HepG2 (cell line): ENCODE data around the gene PCIF1. TPM values are rescaled to one million over a fixed set of nuclear protein-coding genes. Genes with fewer than 3 reads are reported as not detected.

Experiments used
- ATAC-seq: fragments of 200-7000 bp; cut with Tn5 transposase; 3 replicates; pipeline ENCODE4 v1.9.1; 2020; ENCODE audit warnings: mild to moderate bottlenecking, moderate library complexity
- BruUV-seq: library from RNA; stranded (reverse); fragments of 400-500 nt; replicated peaks from 2 replicates; lab custom pipeline; 2021; lab: Mats Ljungman, UMichigan
- CTCF ChIA-PET: fragments of 300-600 bp; formaldehyde crosslinking; extraction: SDS; loops from one replicate; lab custom pipeline; 2021; ENCODE audit warnings: low total read pairs, inconsistent platforms, low intra/inter-chr PET ratio; lab: Yijun Ruan, JAX
- POLR2A ChIA-PET: fragments of 350-600 bp; sonication (Branson Sonifier 250); formaldehyde crosslinking; loops from one replicate; lab custom pipeline; 2020; ENCODE audit warnings: antibody characterized with exemption, inconsistent platforms; lab: Yijun Ruan, JAX
- DNase-seq: peaks from one replicate; pipeline ENCODE4 v3.0.0-alpha.2; 2015; ENCODE audit warnings: low spot score
- FAIRE-seq: peaks from 3 replicates; lab custom pipeline; 2011; peaks lifted over from hg19 to GRCh38; lab: Jason Lieb, UNC
- H2AFZ ChIP-seq: one replicate; pipeline ENCODE4 v1.6.1; 2011; ENCODE audit warnings: low read length, inconsistent platforms
- H3K27ac ChIP-seq: fragments of 300-600 bp; 3 replicates; pipeline ENCODE4 v1.8.0; 2011; ENCODE audit warnings: mixed run types, mild to moderate bottlenecking, mixed read lengths, low read length, inconsistent platforms; ENCODE audit not compliant: insufficient read depth; ENCODE audit errors: extremely low read length
- H3K27me3 ChIP-seq, 2 experiments: fragments of 200-600 bp in 1 of 2; 2 replicates in 1 of 2; 3 replicates in 1 of 2; pipeline versions ENCODE4 v1.6.0 to v1.8.0; 2011; ENCODE audit warnings: low read length in 2 of 2, mild to moderate bottlenecking in 2 of 2, moderate library complexity in 2 of 2, inconsistent platforms in 1 of 2; ENCODE audit not compliant: insufficient read depth in 2 of 2, control insufficient read depth in 1 of 2
- H3K36me3 ChIP-seq, 2 experiments: fragments of 200-600 bp in 1 of 2; replicated peaks in 1 of 2; 2 replicates in 1 of 2; 3 replicates in 1 of 2; pipeline versions ENCODE4 v1.5.1 to v1.8.0; 2011; ENCODE audit warnings: low read length in 2 of 2, inconsistent platforms in 1 of 2; ENCODE audit not compliant: insufficient read depth in 2 of 2, control insufficient read depth in 1 of 2
- H3K4me1 ChIP-seq: 2 replicates; pipeline ENCODE4 v1.5.1; 2012; ENCODE audit warnings: low read length, inconsistent platforms; ENCODE audit not compliant: insufficient read depth
- H3K4me2 ChIP-seq: 2 replicates; pipeline ENCODE4 v1.6.0; 2011; ENCODE audit warnings: low read depth, low read length, inconsistent platforms
- H3K4me3 ChIP-seq, 3 experiments: fragments of 200-600 bp in 1 of 3; sonication (generic), shearing (Covaris generic) in 1 of 3; replicated peaks in 1 of 3; 2 replicates each; pipeline ENCODE4 v1.5.1; 2011 to 2016; ENCODE audit warnings: low read length in 3 of 3, inconsistent platforms in 2 of 3, low read depth in 2 of 3, mild to moderate bottlenecking in 2 of 3, control low read depth in 1 of 3, mixed read lengths in 1 of 3; ENCODE audit not compliant: insufficient read depth in 1 of 3
- H3K79me2 ChIP-seq: one replicate; pipeline ENCODE4 v1.6.1; 2011; ENCODE audit warnings: low read length, inconsistent platforms; ENCODE audit not compliant: insufficient read depth
- H3K9ac ChIP-seq: 2 replicates; pipeline ENCODE4 v1.6.0; 2011; ENCODE audit warnings: mild to moderate bottlenecking, low read depth, low read length, inconsistent platforms; ENCODE audit not compliant: insufficient read depth
- H3K9me3 ChIP-seq: 2 replicates; pipeline ENCODE4 v1.5.1; 2012; ENCODE audit warnings: mild to moderate bottlenecking, low read length
- H4K20me1 ChIP-seq: 2 replicates; pipeline ENCODE4 v1.6.0; 2011; ENCODE audit warnings: inconsistent platforms, mild to moderate bottlenecking, low read length, moderate library complexity; ENCODE audit not compliant: insufficient read depth
- ETV6 ChIP-seq: sonication (generic); formaldehyde crosslinking; conservative IDR thresholded peaks from 2 replicates; pipeline ENCODE4 v1.4.0; 2020; ENCODE audit warnings: missing genetic modification reagents
- IKZF5 ChIP-seq: IDR thresholded peaks from 2 replicates; pipeline ENCODE4 v1.6.1; 2018; ENCODE audit warnings: missing genetic modification reagents, mild to moderate bottlenecking, missing compliant biosample characterization
- NCOA5 ChIP-seq: sonication (generic); formaldehyde crosslinking; IDR thresholded peaks from 2 replicates; pipeline ENCODE4 v1.4.0; 2020; ENCODE audit warnings: missing genetic modification reagents
- NFYC ChIP-seq: IDR thresholded peaks from 2 replicates; pipeline ENCODE4 v1.6.1; 2016; ENCODE audit warnings: missing genetic modification reagents, missing compliant biosample characterization
- SAP130 ChIP-seq: IDR thresholded peaks from 2 replicates; pipeline ENCODE4 v1.6.1; 2016; ENCODE audit warnings: low read depth
- TERF1 ChIP-seq: sonication (generic); formaldehyde crosslinking; IDR thresholded peaks from 2 replicates; pipeline ENCODE4 v1.8.0; 2022; ENCODE audit warnings: mild to moderate bottlenecking, missing genetic modification reagents, moderate library complexity
- TGIF2 ChIP-seq: IDR thresholded peaks from 2 replicates; pipeline ENCODE4 v1.6.1; 2016; ENCODE audit warnings: control low read depth, missing compliant biosample characterization
- USF2 ChIP-seq, 2 experiments: sonication (generic) in 1 of 2; formaldehyde crosslinking in 1 of 2; IDR thresholded peaks; 2 replicates each; pipeline versions ENCODE4 v1.5.1 to v1.6.1; 2011 to 2020; ENCODE audit warnings: borderline replicate concordance in 1 of 2, low read depth in 1 of 2, low read length in 1 of 2, mild to moderate bottlenecking in 1 of 2, missing genetic modification reagents in 1 of 2, moderate library complexity in 1 of 2
- YEATS4 ChIP-seq: sonication (generic); formaldehyde crosslinking; IDR thresholded peaks from 2 replicates; pipeline ENCODE4 v1.4.0; 2020; ENCODE audit warnings: missing genetic modification reagents, borderline replicate concordance
- YY1 ChIP-seq: IDR thresholded peaks from 2 replicates; pipeline ENCODE4 v1.6.1; 2011; ENCODE audit warnings: low read length, low read depth, moderate library complexity, mild to moderate bottlenecking; ENCODE audit not compliant: insufficient read depth, insufficient replicate concordance
- ZFP82 ChIP-seq: sonication (generic); formaldehyde crosslinking; IDR thresholded peaks from 2 replicates; pipeline ENCODE4 v1.5.1; 2020; ENCODE audit warnings: mild to moderate bottlenecking, missing genetic modification reagents, borderline replicate concordance
- ZNF460 ChIP-seq: sonication (generic); formaldehyde crosslinking; IDR thresholded peaks from 2 replicates; pipeline ENCODE4 v1.5.1; 2020; ENCODE audit warnings: missing genetic modification reagents, mild to moderate bottlenecking, borderline replicate concordance
- ZNF496 ChIP-seq: sonication (generic); formaldehyde crosslinking; IDR thresholded peaks from 2 replicates; pipeline ENCODE4 v1.8.1; 2023; ENCODE audit warnings: mild to moderate bottlenecking, moderate library complexity, missing genetic modification reagents; ENCODE audit not compliant: insufficient replicate concordance
- ZNF891 ChIP-seq: sonication (generic); formaldehyde crosslinking; IDR thresholded peaks from 2 replicates; pipeline ENCODE4 v1.5.0; 2020; ENCODE audit warnings: mild to moderate bottlenecking, missing genetic modification reagents
- WGBS: methylation state at CpG from one replicate; pipeline ENCODE4 v1.1.6; 2017; ENCODE audit warnings: low lambda C conversion rate; 5-methylcytosine and 5-hydroxymethylcytosine counted together
- in situ Hi-C: cut with HindIII; loops from 2 replicates; pipeline ENCODE4 v1.10.0; 2017; ENCODE audit warnings: low pct_unique_long_range_greater_than_20kb; ENCODE audit not compliant: extremely low pct_ligation_motif_present
- intact Hi-C: fragments of 100-400 bp; cut with micrococcal nuclease; formaldehyde crosslinking; loops from one replicate; pipeline ENCODE4 v1.10.0; 2022; ENCODE audit not compliant: unreplicated experiment
- polyA plus RNA-seq, 8 experiments: library from polyadenylated mRNA; depleted of rRNA in 3 of 8; stranded (reverse) in 7 of 8; unstranded in 1 of 8; fragments of >200 nt; fragmentation: Illumina TruSeq in 4 of 8; extraction: Trizol in 4 of 8; gene quantifications; 2 replicates each; pipeline versions ENCODE4 v1.2.1 to v1.2.3, GENCODE V29; 2011 to 2016; ENCODE audit warnings: low read depth in 4 of 8, missing spikeins in 1 of 8, mixed read lengths in 1 of 8; ENCODE audit not compliant: insufficient read depth in 1 of 8
- total RNA-seq, 5 experiments: library from RNA; depleted of rRNA; stranded (reverse); fragments of >200 nt; fragmentation: Illumina TruSeq; extraction: Trizol; gene quantifications; 2 replicates each; pipeline ENCODE4 v1.2.3, GENCODE V29; 2016; ENCODE audit warnings: low read depth in 1 of 5
- TF ChIP-seq, protein P1 (sequence below): IDR thresholded peaks from 2 replicates; pipeline ENCODE4 v1.6.1; 2016; ENCODE audit warnings: mild to moderate bottlenecking

The PCIF1 gene
- total and polyA plus RNA-seq, 2 of the 13 experiments (the other 11 are each of a cell fraction or from before 2014, with no cell fraction given) = 20.9 to 24.4 TPM

DNA sequence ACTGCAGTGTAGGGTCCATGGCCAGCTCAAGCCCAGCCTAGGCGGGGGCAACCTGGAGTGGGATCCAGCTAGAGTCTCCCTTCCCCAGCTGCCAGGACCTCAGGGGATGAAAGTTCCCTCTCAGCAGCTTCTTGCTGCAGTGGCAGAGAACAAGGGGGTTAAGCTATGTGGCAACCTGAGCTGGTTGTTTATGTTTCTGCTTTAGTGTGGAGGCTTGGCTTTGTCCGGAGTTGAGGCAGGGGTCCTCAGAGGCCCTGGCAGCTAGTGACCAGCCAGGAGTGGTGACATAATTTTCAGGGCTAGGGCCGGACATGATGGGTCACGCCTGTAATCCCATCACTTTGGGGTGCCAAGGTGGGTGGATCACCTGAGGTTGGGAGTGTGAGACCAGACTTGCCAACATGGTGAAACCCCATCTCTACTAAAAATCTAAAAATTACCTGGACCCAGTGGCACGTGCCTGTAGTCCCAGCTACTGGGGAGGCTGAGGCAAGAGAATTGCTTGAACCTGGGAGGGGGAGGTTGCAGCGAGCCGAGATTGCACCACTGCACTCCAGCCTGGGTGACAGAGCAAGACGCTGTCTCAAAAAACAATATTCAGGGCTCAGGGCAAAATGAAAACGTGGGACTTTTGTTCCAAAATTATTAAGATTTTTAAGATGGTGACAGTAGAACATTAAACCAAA lies 8.5 kb upstream of the PCIF1 start (continued):
- no peak for TF ChIP-seq ZNF496 (CRISPR knock-in tag)
- TF ChIP-seq TERF1 (CRISPR knock-in tag) = no peak
- TF ChIP-seq, all 625 proteins: peak for 93

DNA sequence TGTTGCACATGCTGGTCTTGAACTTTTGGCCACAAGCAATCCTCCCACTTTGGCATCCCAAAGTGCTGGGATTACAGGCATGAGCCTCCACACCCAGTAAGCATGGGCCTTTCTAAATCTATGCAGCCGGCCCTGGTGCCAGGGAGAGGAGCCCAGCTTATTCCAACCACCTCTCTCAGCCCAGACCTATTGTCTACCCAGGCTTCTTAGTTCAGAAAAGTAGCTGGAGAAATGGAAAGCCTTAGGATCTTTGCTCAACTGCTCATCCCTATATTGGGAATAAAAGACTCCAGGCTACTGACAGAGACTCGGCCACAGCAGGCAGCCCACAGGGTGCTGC lies 7.8 kb upstream of the PCIF1 start:
- BruUV-seq = no TSS peak
- H3K36me3 ChIP-seq = no peaks in the 10 kb centered on the region
- DNase-seq = no peak
- H3K9ac ChIP-seq = no peak overlapping the region; the same call in 1 of the 2 replicates
- H3K27me3 ChIP-seq = no peaks in the 10 kb centered on the region; a peak in 1 of 5 replicates
- H3K9me3 ChIP-seq = no peaks in the 10 kb centered on the region
- FAIRE-seq = no peak
- peak overlapping the region; percentile 68 for H3K4me2 ChIP-seq
- peaks cover 79% of the 10 kb centered on the region for H3K4me1 ChIP-seq
- CTCF ChIA-PET = no interaction called here
- POLR2A ChIA-PET = interaction anchor here (0.6 to 6.0 kb wide), 13 partner anchors 8 to 93 kb away, joined by 3 to 100 read pairs (median 15); partner anchors contain the start of genes CTSA, NEURL2, PCIF1 and SNX21
- 32% methylated on average over 2 of the region's 2 CpGs for WGBS
- intact Hi-C loops = loop anchor here (2.0 kb wide), 1 partner anchor 36 kb away; the partner anchor contains the start of genes CTSA and NEURL2
- H2AFZ ChIP-seq = no peak overlapping the region
- no peaks in the 10 kb centered on the region for H4K20me1 ChIP-seq
- H3K4me3 ChIP-seq = peak overlapping the region in 1 of 3 experiments; percentile 21; a peak in 1 of 6 replicates
- ATAC-seq = peak; percentile 7
- in situ Hi-C loops = no loop called here
- peak overlapping the region; percentile 72 for H3K27ac ChIP-seq
- no peaks in the 10 kb centered on the region for H3K79me2 ChIP-seq
- TF ChIP-seq SAP130 (no peak), ZNF460 (0 out of 2 replicates have a peak, but pooled peaks have one; percentile 5), TGIF2 (CRISPR knock-in tag) (no peak), NCOA5 (CRISPR knock-in tag) (no peak), ZFP82 (CRISPR knock-in tag) (0 out of 2 replicates have a peak, but pooled peaks have one; percentile 60), ETV6 (CRISPR knock-in tag) (peak; percentile 25; the same call in 1 of the 2 replicates), YY1 (no peak), USF2 (IDR thresholded peaks at IDR 0.05; ENCODE audit: low read depth, low read length) (no peak), USF2 (CRISPR knock-in tag; IDR thresholded peaks at IDR 0.05; ENCODE audit: borderline replicate concordance) (no peak), YEATS4 (CRISPR knock-in tag) (no peak), NFYC (CRISPR knock-in tag) (no peak), IKZF5 (CRISPR knock-in tag) (no peak), ZNF891 (peak; percentile 73; the same call in 1 of the 2 replicates)
- TF ChIP-seq, protein P1, sequence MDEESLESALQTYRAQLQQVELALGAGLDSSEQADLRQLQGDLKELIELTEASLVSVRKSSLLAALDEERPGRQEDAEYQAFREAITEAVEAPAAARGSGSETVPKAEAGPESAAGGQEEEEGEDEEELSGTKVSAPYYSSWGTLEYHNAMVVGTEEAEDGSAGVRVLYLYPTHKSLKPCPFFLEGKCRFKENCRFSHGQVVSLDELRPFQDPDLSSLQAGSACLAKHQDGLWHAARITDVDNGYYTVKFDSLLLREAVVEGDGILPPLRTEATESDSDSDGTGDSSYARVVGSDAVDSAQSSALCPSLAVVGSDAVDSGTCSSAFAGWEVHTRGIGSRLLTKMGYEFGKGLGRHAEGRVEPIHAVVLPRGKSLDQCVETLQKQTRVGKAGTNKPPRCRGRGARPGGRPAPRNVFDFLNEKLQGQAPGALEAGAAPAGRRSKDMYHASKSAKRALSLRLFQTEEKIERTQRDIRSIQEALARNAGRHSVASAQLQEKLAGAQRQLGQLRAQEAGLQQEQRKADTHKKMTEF (CRISPR knock-in tag) = no peak
